Measurements from ENCODE around the gene DPYD. TPM values are rescaled to one million over a fixed set of nuclear protein-coding genes. Genes with fewer than 3 reads are reported as not detected.

DPYD gene
- total and polyA plus RNA-seq, 10 of the 15 experiments (the other 5 are each of a cell fraction or from before 2014, with no cell fraction given), result 5.7 to 23.8 (median 10.2) TPM

DNA sequence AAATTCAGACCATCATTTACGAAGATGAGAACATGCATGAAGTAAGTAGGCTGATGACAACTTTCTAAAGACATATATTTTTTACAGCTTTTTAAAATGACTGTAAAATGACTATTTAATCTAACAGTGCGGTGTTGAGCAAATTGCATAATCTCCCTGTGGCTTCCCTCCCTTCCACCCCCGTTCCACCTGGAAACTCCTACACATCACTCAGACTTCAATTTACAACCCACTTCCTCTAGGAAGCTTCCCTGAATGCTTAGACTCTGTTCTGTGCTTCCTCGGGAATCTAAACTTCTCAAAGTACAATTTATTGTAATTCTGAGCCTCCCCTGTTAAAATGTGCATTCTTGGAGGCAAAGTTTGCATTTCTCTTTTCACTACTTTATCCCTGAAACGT lies 354.9 kb downstream of the DPYD start:
- in situ Hi-C loops (cut with MboI), result no loop called here
- Histone ChIP-seq H3K4me3 (no peak overlapping the region), H3K4me2 (ENCODE audit: control insufficient read depth, insufficient read depth) (no peak overlapping the region), H3K36me3 (ENCODE audit: control insufficient read depth in 2 of 2, insufficient read depth in 2 of 2, low read length in 1 of 2) (no peaks in the 10 kb centered on the region), H3K9me3 (replicated peaks; ENCODE audit: control insufficient read depth, insufficient read depth, low read length) (no peaks in the 10 kb centered on the region), H3K27me3 (replicated peaks in 1 of 2; ENCODE audit: control insufficient read depth in 2 of 2, insufficient read depth in 2 of 2, low read length in 1 of 2) (no peaks in the 10 kb centered on the region), H3K9ac (ENCODE audit: control insufficient read depth, insufficient read depth, low read length) (no peak overlapping the region), H3K79me2 (ENCODE audit: control insufficient read depth, insufficient read depth, low read length) (no peaks in the 10 kb centered on the region), H4K20me1 (ENCODE audit: control insufficient read depth, insufficient read depth) (no peaks in the 10 kb centered on the region), H2AFZ (ENCODE audit: control insufficient read depth, low read depth, low read length) (no peak overlapping the region), H3K4me1 (ENCODE audit: control insufficient read depth, insufficient read depth, low read length) (no peaks in the 10 kb centered on the region), H3K27ac (ENCODE audit: control insufficient read depth, insufficient read depth) (no peak overlapping the region)
- no peak for DNase-seq (ENCODE audit: low read depth, low spot score)
- SMC1A ChIA-PET (ENCODE audit: uncharacterized antibody, unreplicated experiment), result interaction anchor here (0.9 kb wide), 1 partner anchor 15 kb away, joined by 4 read pairs; no protein-coding TSS in a partner anchor
- no peak for FAIRE-seq
- intact Hi-C loops (cut with micrococcal nuclease; ENCODE audit: unreplicated experiment), result no loop called here
- CTCF ChIA-PET, result no interaction called here
- ATAC-seq, result no peak
- WGBS (ENCODE audit: insufficient coverage, insufficient replicate concordance, low lambda C conversion rate, missing lambda C conversion rate), result 9% methylated on average over 5 of the region's 5 CpGs
- TF ChIP-seq SMAD1 (IDR thresholded peaks at IDR 0.05; ENCODE audit: low read depth, partially characterized antibody) (no peak), SUZ12 (IDR thresholded peaks at IDR 0.05; ENCODE audit: unreplicated experiment) (no peak), ATF7 (IDR thresholded peaks at IDR 0.05; ENCODE audit: low read depth) (no peak), NFYA (IDR thresholded peaks at IDR 0.05; ENCODE audit: borderline replicate concordance, low read depth, low read length) (no peak)
- POLR2A ChIA-PET, result no interaction called here
- RAD21 ChIA-PET (ENCODE audit: unreplicated experiment), result no interaction called here
- BruUV-seq (replicated peaks), result no TSS peak

DNA sequence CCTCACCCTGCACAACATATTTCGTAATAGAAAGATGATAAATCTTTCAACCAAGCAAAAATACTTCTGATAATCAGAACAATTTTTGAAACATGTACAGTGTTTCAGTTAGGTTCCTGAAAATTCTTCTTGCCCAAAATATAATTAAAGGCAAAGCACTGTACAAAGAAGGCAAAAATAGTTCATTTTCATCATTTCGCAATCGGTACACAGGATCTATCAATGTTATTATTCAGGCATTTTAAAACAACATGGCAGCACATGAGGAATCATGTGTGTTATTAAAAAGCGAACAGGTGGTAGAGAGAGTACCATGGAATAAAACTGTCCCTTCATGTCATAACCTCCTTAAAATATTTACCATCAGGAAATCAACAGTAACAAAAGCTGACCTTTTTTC lies 356.9 kb downstream of the DPYD start:
- ChIA-PET SMC1A (ENCODE audit: uncharacterized antibody, unreplicated experiment) (no interaction called here), RAD21 (ENCODE audit: unreplicated experiment) (no interaction called here), CTCF (no interaction called here), POLR2A (no interaction called here)
- H3K4me3 ChIP-seq, result no peak overlapping the region
- intact Hi-C loops (cut with micrococcal nuclease; ENCODE audit: unreplicated experiment) (no loop called here), in situ Hi-C loops (cut with MboI) (no loop called here)
- H3K79me2 ChIP-seq (ENCODE audit: control insufficient read depth, insufficient read depth, low read length), result no peaks in the 10 kb centered on the region
- FAIRE-seq (no peak), DNase-seq (ENCODE audit: low read depth, low spot score) (no peak), ATAC-seq (no peak)
- no peak overlapping the region for H3K27ac ChIP-seq (ENCODE audit: control insufficient read depth, insufficient read depth)
- no peak overlapping the region for H3K4me2 ChIP-seq (ENCODE audit: control insufficient read depth, insufficient read depth)
- 23% methylated on average over 4 of the region's 4 CpGs for WGBS (ENCODE audit: insufficient coverage, insufficient replicate concordance, low lambda C conversion rate, missing lambda C conversion rate)
- BruUV-seq (replicated peaks), result no TSS peak
- H3K36me3 ChIP-seq (ENCODE audit: control insufficient read depth in 2 of 2, insufficient read depth in 2 of 2, low read length in 1 of 2), result no peaks in the 10 kb centered on the region
- H3K4me1 ChIP-seq (ENCODE audit: control insufficient read depth, insufficient read depth, low read length), result no peaks in the 10 kb centered on the region
- H3K9ac ChIP-seq (ENCODE audit: control insufficient read depth, insufficient read depth, low read length), result no peak overlapping the region
- no peaks in the 10 kb centered on the region for H3K9me3 ChIP-seq (replicated peaks; ENCODE audit: control insufficient read depth, insufficient read depth, low read length)
- H4K20me1 ChIP-seq (ENCODE audit: control insufficient read depth, insufficient read depth), result no peaks in the 10 kb centered on the region
- H2AFZ ChIP-seq (ENCODE audit: control insufficient read depth, low read depth, low read length), result no peak overlapping the region
- H3K27me3 ChIP-seq (replicated peaks in 1 of 2; ENCODE audit: control insufficient read depth in 2 of 2, insufficient read depth in 2 of 2, low read length in 1 of 2), result no peaks in the 10 kb centered on the region
- TF ChIP-seq, protein P1, sequence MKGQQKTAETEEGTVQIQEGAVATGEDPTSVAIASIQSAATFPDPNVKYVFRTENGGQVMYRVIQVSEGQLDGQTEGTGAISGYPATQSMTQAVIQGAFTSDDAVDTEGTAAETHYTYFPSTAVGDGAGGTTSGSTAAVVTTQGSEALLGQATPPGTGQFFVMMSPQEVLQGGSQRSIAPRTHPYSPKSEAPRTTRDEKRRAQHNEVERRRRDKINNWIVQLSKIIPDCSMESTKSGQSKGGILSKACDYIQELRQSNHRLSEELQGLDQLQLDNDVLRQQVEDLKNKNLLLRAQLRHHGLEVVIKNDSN (IDR thresholded peaks at IDR 0.05; ENCODE audit: borderline replicate concordance, extremely low read length, insufficient read depth, low read depth, low read length), result no peak
- TF ChIP-seq, protein P2, sequence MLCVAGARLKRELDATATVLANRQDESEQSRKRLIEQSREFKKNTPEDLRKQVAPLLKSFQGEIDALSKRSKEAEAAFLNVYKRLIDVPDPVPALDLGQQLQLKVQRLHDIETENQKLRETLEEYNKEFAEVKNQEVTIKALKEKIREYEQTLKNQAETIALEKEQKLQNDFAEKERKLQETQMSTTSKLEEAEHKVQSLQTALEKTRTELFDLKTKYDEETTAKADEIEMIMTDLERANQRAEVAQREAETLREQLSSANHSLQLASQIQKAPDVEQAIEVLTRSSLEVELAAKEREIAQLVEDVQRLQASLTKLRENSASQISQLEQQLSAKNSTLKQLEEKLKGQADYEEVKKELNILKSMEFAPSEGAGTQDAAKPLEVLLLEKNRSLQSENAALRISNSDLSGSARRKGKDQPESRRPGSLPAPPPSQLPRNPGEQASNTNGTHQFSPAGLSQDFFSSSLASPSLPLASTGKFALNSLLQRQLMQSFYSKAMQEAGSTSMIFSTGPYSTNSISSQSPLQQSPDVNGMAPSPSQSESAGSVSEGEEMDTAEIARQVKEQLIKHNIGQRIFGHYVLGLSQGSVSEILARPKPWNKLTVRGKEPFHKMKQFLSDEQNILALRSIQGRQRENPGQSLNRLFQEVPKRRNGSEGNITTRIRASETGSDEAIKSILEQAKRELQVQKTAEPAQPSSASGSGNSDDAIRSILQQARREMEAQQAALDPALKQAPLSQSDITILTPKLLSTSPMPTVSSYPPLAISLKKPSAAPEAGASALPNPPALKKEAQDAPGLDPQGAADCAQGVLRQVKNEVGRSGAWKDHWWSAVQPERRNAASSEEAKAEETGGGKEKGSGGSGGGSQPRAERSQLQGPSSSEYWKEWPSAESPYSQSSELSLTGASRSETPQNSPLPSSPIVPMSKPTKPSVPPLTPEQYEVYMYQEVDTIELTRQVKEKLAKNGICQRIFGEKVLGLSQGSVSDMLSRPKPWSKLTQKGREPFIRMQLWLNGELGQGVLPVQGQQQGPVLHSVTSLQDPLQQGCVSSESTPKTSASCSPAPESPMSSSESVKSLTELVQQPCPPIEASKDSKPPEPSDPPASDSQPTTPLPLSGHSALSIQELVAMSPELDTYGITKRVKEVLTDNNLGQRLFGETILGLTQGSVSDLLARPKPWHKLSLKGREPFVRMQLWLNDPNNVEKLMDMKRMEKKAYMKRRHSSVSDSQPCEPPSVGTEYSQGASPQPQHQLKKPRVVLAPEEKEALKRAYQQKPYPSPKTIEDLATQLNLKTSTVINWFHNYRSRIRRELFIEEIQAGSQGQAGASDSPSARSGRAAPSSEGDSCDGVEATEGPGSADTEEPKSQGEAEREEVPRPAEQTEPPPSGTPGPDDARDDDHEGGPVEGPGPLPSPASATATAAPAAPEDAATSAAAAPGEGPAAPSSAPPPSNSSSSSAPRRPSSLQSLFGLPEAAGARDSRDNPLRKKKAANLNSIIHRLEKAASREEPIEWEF (IDR thresholded peaks at IDR 0.05; ENCODE audit: insufficient replicate concordance, low read depth, low read length), result no peak
- TF ChIP-seq MTA3 (IDR thresholded peaks at IDR 0.05; ENCODE audit: borderline replicate concordance, low read length) (no peak), CBFB (IDR thresholded peaks at IDR 0.05; ENCODE audit: low read depth) (no peak)

Measured in GM12878 (cell line).